Right atrium auricular region (tissue), 2 donors: ENCODE data around the gene THAP7. TPM values are rescaled to one million over a fixed set of nuclear protein-coding genes. Genes with fewer than 3 reads are reported as not detected.
A peak's percentile ranks its signal among the peaks of the same experiment; 100 is the strongest.

Experiments
- DNase-seq: peaks from one replicate; pipeline ENCODE4 v3.0.0-alpha.2; 2019; ENCODE audit warnings: low spot score
- H3K27ac ChIP-seq, 2 donors: fragments of 200-600 bp; sonication (generic); 1 replicate in 1 of 2; 2 replicates in 1 of 2; pipeline ENCODE4 v1.5.1; 2016 to 2019
- H3K27me3 ChIP-seq, 2 donors: fragments of 200-600 bp; sonication (generic); one replicate each; pipeline versions ENCODE4 v1.5.1 to v1.6.0; 2017 to 2019
- H3K36me3 ChIP-seq: fragments of 200-600 bp; sonication (generic); one replicate; pipeline ENCODE4 v1.5.1; 2016
- H3K4me1 ChIP-seq, 2 donors: fragments of 200-600 bp; sonication (generic); one replicate each; pipeline versions ENCODE4 v1.5.1 to v1.6.0; 2017 to 2019
- H3K4me3 ChIP-seq, 2 donors: fragments of 200-600 bp; sonication (generic); 1 replicate in 1 of 2; 2 replicates in 1 of 2; pipeline ENCODE4 v1.5.1; 2017 to 2019; ENCODE audit warnings: mild to moderate bottlenecking in 1 of 2, moderate library complexity in 1 of 2
- H3K9me3 ChIP-seq, 2 donors: fragments of 200-600 bp; sonication (generic); one replicate each; pipeline ENCODE4 v1.5.1; 2019
- CTCF ChIP-seq, 2 donors: fragments of 200-600 bp; sonication (generic); IDR thresholded peaks; one replicate each; pipeline ENCODE4 v1.5.1; 2019; ENCODE audit warnings: antibody characterized with exemption in 2 of 2
- total RNA-seq, 2 donors: library from RNA; depleted of rRNA; stranded (reverse); fragments of >200 nt; gene quantifications; one replicate each; pipeline ENCODE4 v1.1.0, GENCODE V29; 2016

The THAP7 gene
- total RNA-seq, 2 donors from 2014 or later = 39.8 to 51.1 TPM

DNA sequence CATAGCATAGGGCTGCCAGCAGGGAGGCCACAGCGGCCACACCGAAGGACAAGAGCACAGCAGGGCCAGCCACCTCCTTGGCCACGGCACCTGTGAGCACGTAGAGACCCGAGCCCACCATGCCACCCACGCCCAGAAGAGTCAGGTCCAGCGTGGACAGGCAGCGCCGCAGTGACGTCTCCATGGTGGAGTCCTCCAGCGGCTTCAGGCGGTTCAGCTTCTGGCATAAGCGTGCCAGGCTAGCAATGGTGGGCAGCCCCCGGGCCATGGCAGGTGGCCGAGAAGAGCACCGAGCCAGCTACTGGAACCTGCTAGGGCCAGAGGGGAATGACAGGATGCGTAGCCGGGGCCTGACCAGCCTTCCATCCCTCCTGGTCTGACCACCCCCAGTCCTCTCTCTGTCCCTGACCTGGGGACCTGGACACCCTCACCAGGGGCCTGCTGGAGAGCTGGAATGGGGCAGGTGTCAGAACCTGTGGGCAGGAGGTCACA is 29.7 kb upstream of the THAP7 start:
- no peak for TF ChIP-seq CTCF (IDR thresholded peaks at IDR 0.05)
- Histone ChIP-seq H3K4me3 (peak overlapping the region in 1 of 2 donors; percentile 50), H3K9me3 (no peaks in the 10 kb centered on the region), H3K4me1 (peaks cover 0 to 21% of the 10 kb centered on the region in 2 donors), H3K27me3 (peaks cover 2 to 5% of the 10 kb centered on the region in 2 donors), H3K36me3 (no peaks in the 10 kb centered on the region), H3K27ac (no peak overlapping the region)
- DNase-seq = no peak

GRCh38 chr22:21030621-21031544 is 29.0 kb upstream of the THAP7 start:
- Histone ChIP-seq H3K27ac (no peak overlapping the region), H3K9me3 (no peaks in the 10 kb centered on the region), H3K4me3 (no peak overlapping the region), H3K4me1 (peaks cover 0 to 21% of the 10 kb centered on the region in 2 donors), H3K27me3 (peaks cover 2 to 5% of the 10 kb centered on the region in 2 donors), H3K36me3 (no peaks in the 10 kb centered on the region)
- TF ChIP-seq CTCF (IDR thresholded peaks at IDR 0.05) = no peak
- no peak for DNase-seq

DNA sequence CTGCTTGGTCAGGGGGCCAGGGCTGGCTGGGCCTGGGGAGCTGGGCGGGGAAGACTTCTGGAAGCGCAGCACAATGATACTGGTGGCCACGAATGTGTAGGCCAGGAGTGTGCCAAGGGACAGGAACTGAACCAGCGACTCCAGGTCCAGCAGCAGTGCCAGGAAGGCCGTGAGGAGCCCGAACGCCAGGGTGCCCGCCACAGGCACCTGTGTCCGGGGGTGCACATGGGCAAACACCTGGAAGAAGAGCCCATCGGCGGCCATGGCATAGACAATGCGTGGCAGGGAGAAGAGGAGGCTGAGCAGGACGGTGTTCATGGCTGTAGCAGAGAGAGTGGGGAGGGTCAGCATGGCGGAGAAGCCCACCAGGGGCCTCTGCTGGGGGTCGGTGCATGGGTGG is 28.1 kb upstream of the THAP7 start:
- H3K4me1 ChIP-seq = peaks cover 0 to 21% of the 10 kb centered on the region in 2 donors
- DNase-seq = no peak
- no peak overlapping the region for H3K27ac ChIP-seq
- H3K36me3 ChIP-seq = no peaks in the 10 kb centered on the region
- H3K9me3 ChIP-seq = no peaks in the 10 kb centered on the region
- TF ChIP-seq CTCF (IDR thresholded peaks at IDR 0.05) = no peak
- H3K27me3 ChIP-seq = peaks cover 2 to 5% of the 10 kb centered on the region in 2 donors
- H3K4me3 ChIP-seq = no peak overlapping the region

- H3K27me3 ChIP-seq = peaks cover 2 to 5% of the 10 kb centered on the region in 2 donors
- DNase-seq = no peak
- H3K4me3 ChIP-seq = no peak overlapping the region
- TF ChIP-seq CTCF (IDR thresholded peaks at IDR 0.05) = no peak
- H3K4me1 ChIP-seq = peaks cover 0 to 21% of the 10 kb centered on the region in 2 donors
- H3K9me3 ChIP-seq = no peaks in the 10 kb centered on the region
- no peaks in the 10 kb centered on the region for H3K36me3 ChIP-seq
- no peak overlapping the region for H3K27ac ChIP-seq
Observed at GRCh38 chr22:21029486-21030025, 27.6 kb upstream of the THAP7 start.

GRCh38 chr22:21028277-21029251 is 26.6 kb upstream of the THAP7 start:
- TF ChIP-seq CTCF (IDR thresholded peaks at IDR 0.05) = no peak
- peaks cover 2 to 5% of the 10 kb centered on the region in 2 donors for H3K27me3 ChIP-seq

More at GRCh38 chr22:21028277-21029251, 26.6 kb upstream of the THAP7 start:
- Histone ChIP-seq H3K4me1 (peaks cover 0 to 21% of the 10 kb centered on the region in 2 donors), H3K27ac (no peak overlapping the region), H3K36me3 (no peaks in the 10 kb centered on the region), H3K9me3 (no peaks in the 10 kb centered on the region), H3K4me3 (no peak overlapping the region)
- no peak for DNase-seq
